ENCODE results near the gene TEX14.

GRCh38 chr17:58586009-58586644, 105.7 kb downstream of the TEX14 start:
- TF ChIP-seq POLR2A (IDR thresholded peaks at IDR 0.05) (no peak), CTCF (IDR thresholded peaks at IDR 0.05) (no peak)

Data from transverse colon (tissue), 3 donors.